Progenitor cell of endocrine pancreas (in vitro differentiated cells): ENCODE measurements around the gene FBXW8. TPM values are rescaled to one million over a fixed set of nuclear protein-coding genes. Genes with fewer than 3 reads are reported as not detected.

Source experiments
- DNase-seq: peaks from one replicate; pipeline ENCODE4 v3.0.0; 2021; ENCODE audit warnings: low spot score; ENCODE audit not compliant: unreplicated experiment
- H3K27ac Mint-ChIP-seq: 2 replicates; pipeline ENCODE4 v1.8.0; 2021; ENCODE audit warnings: mild to moderate bottlenecking, moderate library complexity, mixed read lengths
- H3K27me3 Mint-ChIP-seq: 2 replicates; pipeline ENCODE4 v1.8.0; 2021; ENCODE audit warnings: mixed read lengths
- H3K36me3 Mint-ChIP-seq: 2 replicates; pipeline ENCODE4 v1.8.0; 2022; ENCODE audit warnings: mixed read lengths; ENCODE audit not compliant: insufficient read depth
- H3K4me1 Mint-ChIP-seq: 2 replicates; pipeline ENCODE4 v1.8.0; 2021; ENCODE audit warnings: low read depth, mixed read lengths
- H3K4me3 Mint-ChIP-seq: 2 replicates; pipeline ENCODE4 v1.8.0; 2021; ENCODE audit warnings: low read depth, mild to moderate bottlenecking, moderate library complexity, mixed read lengths
- H3K9me3 Mint-ChIP-seq: 2 replicates; pipeline ENCODE4 v1.8.0; 2021; ENCODE audit warnings: low read depth, mixed read lengths
- total RNA-seq: library from RNA; stranded (reverse); gene quantifications from 2 replicates; pipeline ENCODE4 v1.2.1, GENCODE V29; 2021
- TF ChIP-seq, protein P1 (sequence below): fragments of 200-600 bp; sonication (generic); IDR thresholded peaks from one replicate; pipeline ENCODE4 v1.5.0; 2021; ENCODE audit warnings: antibody characterized with exemption, mild to moderate bottlenecking; ENCODE audit not compliant: unreplicated experiment

FBXW8 gene
- total RNA-seq, 1 donor from 2014 or later, result 32.6 TPM

DNA sequence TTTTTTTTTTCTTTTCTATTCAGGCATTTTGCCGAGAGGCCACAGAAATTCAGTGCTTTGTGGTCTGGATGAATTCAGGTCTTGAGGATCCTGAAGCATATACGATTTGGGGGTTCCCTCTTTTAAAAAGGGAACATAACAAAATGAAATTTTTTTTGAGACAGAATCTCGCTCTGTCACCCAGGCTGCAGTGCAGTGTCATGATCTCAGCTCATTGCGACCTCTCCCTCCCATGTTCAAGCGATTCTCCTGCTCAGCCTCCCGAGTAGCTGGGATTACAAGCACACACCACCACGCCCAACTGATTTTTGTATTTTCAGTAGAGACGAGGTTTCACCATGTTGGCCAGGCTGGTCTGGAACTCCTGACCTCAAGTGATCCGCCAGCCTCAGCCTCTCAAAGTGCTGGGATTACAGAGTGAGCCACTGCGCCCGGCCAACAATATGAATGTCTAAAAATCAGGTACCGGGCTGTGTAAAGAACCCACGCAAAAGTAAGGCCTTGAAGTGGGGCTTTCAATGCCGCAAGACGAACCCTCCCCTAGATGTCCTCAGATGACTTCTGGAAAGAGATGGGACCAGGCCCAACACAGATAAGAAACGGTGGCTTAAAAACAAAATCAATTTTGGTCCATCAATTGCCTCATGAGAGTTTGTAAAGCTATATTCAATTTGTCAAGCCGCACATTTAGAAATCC, 158.5 kb downstream of the FBXW8 start:
- no peaks in the 10 kb centered on the region for H3K4me1 Mint-ChIP-seq
- peaks cover 8% of the 10 kb centered on the region for H3K27me3 Mint-ChIP-seq
- H3K9me3 Mint-ChIP-seq, result no peaks in the 10 kb centered on the region
- DNase-seq, result no peak
- TF ChIP-seq, protein P1, sequence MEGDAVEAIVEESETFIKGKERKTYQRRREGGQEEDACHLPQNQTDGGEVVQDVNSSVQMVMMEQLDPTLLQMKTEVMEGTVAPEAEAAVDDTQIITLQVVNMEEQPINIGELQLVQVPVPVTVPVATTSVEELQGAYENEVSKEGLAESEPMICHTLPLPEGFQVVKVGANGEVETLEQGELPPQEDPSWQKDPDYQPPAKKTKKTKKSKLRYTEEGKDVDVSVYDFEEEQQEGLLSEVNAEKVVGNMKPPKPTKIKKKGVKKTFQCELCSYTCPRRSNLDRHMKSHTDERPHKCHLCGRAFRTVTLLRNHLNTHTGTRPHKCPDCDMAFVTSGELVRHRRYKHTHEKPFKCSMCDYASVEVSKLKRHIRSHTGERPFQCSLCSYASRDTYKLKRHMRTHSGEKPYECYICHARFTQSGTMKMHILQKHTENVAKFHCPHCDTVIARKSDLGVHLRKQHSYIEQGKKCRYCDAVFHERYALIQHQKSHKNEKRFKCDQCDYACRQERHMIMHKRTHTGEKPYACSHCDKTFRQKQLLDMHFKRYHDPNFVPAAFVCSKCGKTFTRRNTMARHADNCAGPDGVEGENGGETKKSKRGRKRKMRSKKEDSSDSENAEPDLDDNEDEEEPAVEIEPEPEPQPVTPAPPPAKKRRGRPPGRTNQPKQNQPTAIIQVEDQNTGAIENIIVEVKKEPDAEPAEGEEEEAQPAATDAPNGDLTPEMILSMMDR, result no peak
- no peaks in the 10 kb centered on the region for H3K36me3 Mint-ChIP-seq
- H3K4me3 Mint-ChIP-seq, result no peak overlapping the region
- no peak overlapping the region for H3K27ac Mint-ChIP-seq

DNA sequence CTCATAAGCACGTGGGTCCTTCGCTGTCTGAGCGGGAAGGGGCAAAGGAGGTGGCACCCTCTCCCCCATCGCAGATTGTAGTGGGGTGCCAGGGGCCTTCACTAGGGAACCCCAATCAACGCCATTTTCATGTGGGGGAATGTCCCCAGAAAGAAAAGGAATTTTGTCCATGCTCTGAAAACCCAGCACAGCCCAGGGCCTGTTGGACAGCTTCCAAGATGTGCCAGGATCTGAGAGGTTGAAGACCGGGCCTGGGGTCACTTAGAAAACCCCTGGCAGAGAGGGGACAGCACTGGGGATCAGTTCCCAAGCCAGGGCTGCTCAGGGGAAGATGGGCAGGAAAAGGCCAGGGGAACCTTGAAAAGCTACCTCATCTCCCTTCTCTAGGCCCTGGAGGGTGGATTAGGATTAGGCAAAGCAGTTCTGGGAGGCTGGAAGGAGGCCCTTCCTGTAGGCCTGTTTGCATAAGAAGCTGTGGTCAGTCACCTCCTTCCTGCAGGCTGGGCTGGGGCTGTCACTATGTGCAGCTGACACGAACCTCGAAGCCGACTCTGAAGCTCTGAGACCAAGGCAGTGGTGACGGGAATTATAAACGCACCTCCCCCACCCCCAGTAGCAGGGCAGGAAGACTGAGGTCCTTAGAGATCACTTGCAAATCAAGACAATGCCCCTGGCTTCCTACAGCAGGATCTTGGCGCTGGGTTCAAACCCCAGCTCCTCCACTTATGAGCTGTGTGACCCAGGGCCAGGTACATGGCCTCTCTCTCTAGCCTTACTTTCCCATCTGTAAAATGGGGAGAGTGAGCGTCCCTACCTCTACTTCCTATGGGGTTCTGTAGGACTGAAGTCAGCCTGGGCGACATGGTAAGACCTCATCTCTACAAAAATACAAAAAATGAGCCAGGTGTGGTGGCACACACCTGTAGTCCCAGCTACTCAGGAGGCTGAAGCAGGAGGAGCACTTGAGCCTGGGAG, 159.5 kb downstream of the FBXW8 start:
- H3K4me1 Mint-ChIP-seq, result no peaks in the 10 kb centered on the region
- no peak overlapping the region for H3K27ac Mint-ChIP-seq
- no peak overlapping the region for H3K4me3 Mint-ChIP-seq
- H3K9me3 Mint-ChIP-seq, result no peaks in the 10 kb centered on the region
- DNase-seq, result no peak
- TF ChIP-seq, protein P1, result no peak
- H3K36me3 Mint-ChIP-seq, result no peaks in the 10 kb centered on the region
- peaks cover 2% of the 10 kb centered on the region for H3K27me3 Mint-ChIP-seq

DNA sequence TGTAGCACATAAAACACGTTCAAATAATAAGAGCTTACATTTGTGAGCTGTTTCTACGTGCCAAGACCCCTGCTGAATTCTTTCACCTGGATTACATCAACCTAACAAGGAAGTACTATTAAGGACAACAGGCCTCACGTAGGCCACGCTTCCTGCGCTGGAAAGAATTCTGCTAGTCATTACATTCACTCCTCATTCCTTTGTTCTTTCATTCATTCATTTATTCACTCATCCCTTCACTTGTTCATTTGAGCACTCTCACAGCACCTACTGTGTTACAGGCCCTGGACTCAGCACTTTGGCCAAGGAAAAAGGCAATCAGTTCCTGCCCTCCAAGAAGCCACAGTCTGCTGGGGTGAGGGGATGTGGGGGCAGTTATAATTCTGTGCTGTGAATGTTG, 160.3 kb downstream of the FBXW8 start:
- TF ChIP-seq, protein P1, result no peak
- no peaks in the 10 kb centered on the region for H3K9me3 Mint-ChIP-seq
- no peak overlapping the region for H3K4me3 Mint-ChIP-seq
- no peaks in the 10 kb centered on the region for H3K27me3 Mint-ChIP-seq
- no peak overlapping the region for H3K27ac Mint-ChIP-seq
- H3K4me1 Mint-ChIP-seq, result no peaks in the 10 kb centered on the region
- H3K36me3 Mint-ChIP-seq, result no peaks in the 10 kb centered on the region
- DNase-seq, result no peak

DNA sequence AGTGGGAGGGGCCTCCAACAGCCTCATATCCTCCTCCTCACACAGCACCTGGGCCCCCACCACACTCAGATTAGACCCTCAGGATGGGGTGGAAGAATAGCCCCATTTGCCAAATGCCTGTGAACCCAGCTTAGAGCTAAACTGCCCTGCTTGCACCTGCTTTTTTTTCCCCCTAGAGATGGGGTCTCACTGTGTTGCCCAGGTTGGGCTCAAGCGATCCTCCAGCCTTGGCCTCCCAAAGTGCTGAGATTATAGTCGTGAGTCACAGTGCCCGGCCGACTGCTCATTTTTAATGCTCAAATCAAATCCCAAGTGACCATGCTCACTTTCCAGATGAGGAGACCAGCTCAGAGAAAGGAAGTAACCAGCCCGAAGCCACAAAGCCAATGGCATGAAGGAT, 161.4 kb downstream of the FBXW8 start:
- Mint-ChIP-seq H3K9me3 (no peaks in the 10 kb centered on the region), H3K27me3 (no peaks in the 10 kb centered on the region), H3K36me3 (no peaks in the 10 kb centered on the region), H3K4me3 (no peak overlapping the region), H3K27ac (no peak overlapping the region), H3K4me1 (no peaks in the 10 kb centered on the region)
- DNase-seq, result no peak
- TF ChIP-seq, protein P1, result no peak

DNA sequence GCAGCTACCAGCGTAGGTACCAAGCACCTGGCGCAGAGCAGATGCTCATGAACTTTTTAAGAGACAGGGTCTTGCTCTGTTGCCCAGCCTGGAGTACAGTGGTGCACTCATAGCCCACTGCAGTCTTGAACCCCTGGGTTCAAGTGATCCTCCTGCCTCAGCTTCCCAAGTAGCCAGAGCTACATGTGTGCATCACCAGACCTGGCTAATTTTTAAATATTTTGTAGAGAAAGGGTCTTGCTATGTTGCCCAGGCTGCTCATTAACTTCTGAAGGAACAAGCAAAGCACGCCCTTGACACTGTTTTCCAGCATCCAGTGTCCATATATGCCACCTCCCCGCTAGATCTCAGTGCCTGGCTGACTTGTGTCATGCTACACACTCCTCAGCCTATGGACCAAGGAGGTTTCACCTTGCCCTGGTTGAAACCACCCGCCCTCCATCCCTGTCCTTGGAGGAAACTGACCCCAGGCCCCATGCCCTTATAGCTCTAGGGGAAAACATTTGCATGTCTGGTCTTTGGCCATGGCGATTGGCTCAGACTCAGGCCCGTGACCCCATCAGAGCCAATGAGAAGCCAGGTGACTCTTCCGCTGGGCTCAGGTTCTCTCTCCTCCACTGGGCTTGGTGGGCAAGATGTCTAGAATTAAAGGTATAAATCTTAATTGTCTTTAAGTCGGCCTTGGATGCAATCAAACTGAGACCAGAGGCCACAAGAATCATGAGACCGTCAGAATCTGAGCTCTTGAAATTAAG, 162.2 kb downstream of the FBXW8 start:
- H3K4me3 Mint-ChIP-seq, result no peak overlapping the region
- TF ChIP-seq, protein P1, result no peak
- H3K27ac Mint-ChIP-seq, result no peak overlapping the region
- DNase-seq, result no peak
- no peaks in the 10 kb centered on the region for H3K4me1 Mint-ChIP-seq
- H3K27me3 Mint-ChIP-seq, result no peaks in the 10 kb centered on the region
- no peaks in the 10 kb centered on the region for H3K9me3 Mint-ChIP-seq
- no peaks in the 10 kb centered on the region for H3K36me3 Mint-ChIP-seq
